ENCODE data around the gene ALKBH6.
A peak's percentile ranks its signal among the peaks of the same experiment; 100 is the strongest.

Gene ALKBH6

GRCh38 chr19:36030264-36031148 is 16.5 kb upstream of the ALKBH6 start:
- no peak for DNase-seq

- DNase-seq = no peak
Measured at GRCh38 chr19:36028313-36029041, 14.5 kb upstream of the ALKBH6 start.

GRCh38 chr19:36027696-36028095 is 13.7 kb upstream of the ALKBH6 start:
- DNase-seq = no peak

- no peak for DNase-seq
Measured at GRCh38 chr19:36026091-36026876, 12.3 kb upstream of the ALKBH6 start.

- DNase-seq = no peak
Measured at GRCh38 chr19:36025541-36025940, 11.5 kb upstream of the ALKBH6 start.

GRCh38 chr19:36023432-36023831 is 9.4 kb upstream of the ALKBH6 start:
- DNase-seq = no peak

- DNase-seq = no peak
Measured at GRCh38 chr19:36019061-36019670, 5.2 kb upstream of the ALKBH6 start.

GRCh38 chr19:36013280-36014011 is 567 bp downstream of the ALKBH6 start:
- DNase-seq = no peak

- DNase-seq = no peak
Measured at GRCh38 chr19:36010402-36010801, 3.6 kb downstream of the ALKBH6 start.

GRCh38 chr19:36009633-36010379 is 4.2 kb downstream of the ALKBH6 start:
- DNase-seq = no peak

GRCh38 chr19:36009220-36009619 is 4.8 kb downstream of the ALKBH6 start:
- DNase-seq = peak; percentile 54

GRCh38 chr19:36008336-36008978 is 5.6 kb downstream of the ALKBH6 start, which contains the start of gene SYNE4:
Gene SYNE4, minus strand, starts transcription at chr19:36008813. Its CDS starts 132 bp downstream, at chr19:36008681.
- DNase-seq = no peak

- no peak for DNase-seq
Measured at GRCh38 chr19:36006955-36007354, 7.1 kb downstream of the ALKBH6 start.

GRCh38 chr19:36003284-36003683 is 10.7 kb downstream of the ALKBH6 start:
- no peak for DNase-seq

GRCh38 chr19:36001605-36002004 is 12.4 kb downstream of the ALKBH6 start:
- no peak for DNase-seq

- no peak for DNase-seq
Measured at GRCh38 chr19:35996777-35997176, 17.2 kb downstream of the ALKBH6 start.

- DNase-seq = peak; percentile 94
Measured at GRCh38 chr19:35995048-35995993, 18.7 kb downstream of the ALKBH6 start, which contains the start of gene SDHAF1. Gene SDHAF1, plus strand, starts transcription at chr19:35995188. Its CDS starts 87 bp downstream, at chr19:35995275.

GRCh38 chr19:35993923-35994598 is 20.0 kb downstream of the ALKBH6 start:
- DNase-seq = no peak
